ENCODE measurements around the gene EML6. TPM values are rescaled to one million over a fixed set of nuclear protein-coding genes. Genes with fewer than 3 reads are reported as not detected.

EML6 gene
- total and polyA plus RNA-seq, 2 of the 8 experiments (the other 6 are each of a cell fraction or from before 2014, with no cell fraction given) = 1.2 to 1.6 TPM

DNA sequence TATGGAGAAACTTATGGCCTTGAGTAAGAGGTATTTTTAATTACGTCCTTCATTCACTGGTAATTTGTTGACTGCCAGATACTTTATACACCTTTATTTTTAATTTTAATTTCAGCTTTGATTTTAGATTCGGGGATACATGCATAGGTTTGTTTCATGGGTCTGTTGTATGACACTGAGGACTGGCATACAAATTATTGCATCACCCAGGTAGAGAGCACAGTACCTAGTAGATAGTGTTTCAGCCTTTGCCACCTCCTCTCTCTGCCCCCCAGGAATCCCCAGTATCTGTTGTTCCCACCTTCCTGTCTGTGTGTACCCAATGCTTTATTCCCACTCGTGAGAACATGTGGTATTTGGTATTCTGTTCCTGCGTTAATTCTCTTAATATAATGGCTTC lies 188.8 kb downstream of the EML6 start:
- Histone ChIP-seq H3K79me2 (ENCODE audit: control insufficient read depth in 1 of 2, insufficient read depth in 2 of 2, low read length in 2 of 2) (no peaks in the 10 kb centered on the region), H3K9ac (replicated peaks in 1 of 4; ENCODE audit: extremely low read depth in 1 of 4, low read depth in 3 of 4, low read length in 3 of 4) (no peak overlapping the region), H2AFZ (ENCODE audit: low read length) (no peak overlapping the region), H3K4me1 (replicated peaks in 1 of 4; ENCODE audit: control insufficient read depth in 3 of 4, insufficient read depth in 4 of 4, low read length in 3 of 4) (no peaks in the 10 kb centered on the region), H2BK5ac (ENCODE audit: low read depth, low read length) (no peak overlapping the region), H4K8ac (ENCODE audit: extremely low read depth, insufficient read depth, low read length) (no peak overlapping the region), H2BK20ac (ENCODE audit: low read length) (no peak overlapping the region), H3K4me3 (ENCODE audit: extremely low read depth in 1 of 4, insufficient read depth in 2 of 4, low read depth in 3 of 4, low read length in 4 of 4) (no peak overlapping the region), H3K36me3 (ENCODE audit: control insufficient read depth in 2 of 4, insufficient read depth in 4 of 4, low read length in 3 of 4) (no peaks in the 10 kb centered on the region), H3K23me2 (ENCODE audit: low read depth, low read length) (no peaks in the 10 kb centered on the region), H3K27me3 (replicated peaks in 1 of 4; ENCODE audit: control insufficient read depth in 3 of 4, extremely low read depth in 1 of 4, insufficient read depth in 3 of 4, low read length in 3 of 4) (no peaks in the 10 kb centered on the region), H2AK5ac (ENCODE audit: low read depth, low read length) (no peak overlapping the region), H3K4ac (replicated peaks; ENCODE audit: insufficient read length, low read depth, low read length) (no peak overlapping the region), H4K20me1 (replicated peaks in 1 of 2; ENCODE audit: control insufficient read depth in 1 of 2, insufficient read depth in 2 of 2, low read length in 2 of 2) (no peaks in the 10 kb centered on the region), H3K56ac (replicated peaks; ENCODE audit: insufficient read length, low read depth, low read length) (no peak overlapping the region), H3K27ac (ENCODE audit: low read depth, low read length) (no peak overlapping the region), H3K23ac (ENCODE audit: insufficient read length) (no peak overlapping the region), H4K5ac (ENCODE audit: insufficient read length, low read depth, low read length) (no peak overlapping the region), H3K9me3 (ENCODE audit: insufficient read depth in 2 of 2, low read depth in 1 of 2, low read length in 1 of 2) (no peaks in the 10 kb centered on the region), H2BK120ac (replicated peaks; ENCODE audit: low read depth, low read length) (no peak overlapping the region), H2BK12ac (ENCODE audit: low read depth, low read length) (no peak overlapping the region), H3K4me2 (ENCODE audit: insufficient read depth in 1 of 2, low read depth in 2 of 2, low read length in 2 of 2) (no peak overlapping the region), H3K18ac (ENCODE audit: extremely low read depth, low read length) (no peak overlapping the region), H3K79me1 (ENCODE audit: low read depth, low read length) (no peaks in the 10 kb centered on the region), H2BK15ac (ENCODE audit: low read length) (no peak overlapping the region), H4K91ac (replicated peaks; ENCODE audit: insufficient read length, low read length) (no peak overlapping the region), H3K14ac (ENCODE audit: insufficient read length) (no peak overlapping the region)
- ChIA-PET POLR2A (ENCODE audit: partially characterized antibody) (no interaction called here), CTCF (ENCODE audit: partially characterized antibody) (no interaction called here)
- FAIRE-seq (no peak), DNase-seq (ENCODE audit: low read depth in 1 of 2, low spot score in 2 of 2) (no peak)
- TF ChIP-seq SIRT6 (IDR thresholded peaks at IDR 0.05; ENCODE audit: low read length) = no peak
- 88% methylated on average over 4 of the region's 4 CpGs; no CpG with 5 or more reads in 1 of the 2 experiments for WGBS, 2 experiments (ENCODE audit: extremely low coverage in 1 of 2, insufficient coverage in 1 of 2, insufficient read length in 1 of 2, insufficient replicate concordance in 2 of 2, low coverage in 1 of 2, low lambda C conversion rate in 2 of 2, missing lambda C conversion rate in 1 of 2)
